NCI-H2081 (cell line): Measurements from ENCODE around the gene MACIR.
"Not testable (repeated sequence)": the region's sequence is repeated elsewhere in the genome, so short reads cannot be mapped to it uniquely, and the experiment has no call there.

Experiments used
- DNase-seq, 2 experiments: peaks; one replicate each; lab custom pipeline; 2025; lab: John Stamatoyannopoulos, UW

The MACIR gene, protein sequence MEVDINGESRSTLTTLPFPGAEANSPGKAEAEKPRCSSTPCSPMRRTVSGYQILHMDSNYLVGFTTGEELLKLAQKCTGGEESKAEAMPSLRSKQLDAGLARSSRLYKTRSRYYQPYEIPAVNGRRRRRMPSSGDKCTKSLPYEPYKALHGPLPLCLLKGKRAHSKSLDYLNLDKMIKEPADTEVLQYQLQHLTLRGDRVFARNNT

DNA sequence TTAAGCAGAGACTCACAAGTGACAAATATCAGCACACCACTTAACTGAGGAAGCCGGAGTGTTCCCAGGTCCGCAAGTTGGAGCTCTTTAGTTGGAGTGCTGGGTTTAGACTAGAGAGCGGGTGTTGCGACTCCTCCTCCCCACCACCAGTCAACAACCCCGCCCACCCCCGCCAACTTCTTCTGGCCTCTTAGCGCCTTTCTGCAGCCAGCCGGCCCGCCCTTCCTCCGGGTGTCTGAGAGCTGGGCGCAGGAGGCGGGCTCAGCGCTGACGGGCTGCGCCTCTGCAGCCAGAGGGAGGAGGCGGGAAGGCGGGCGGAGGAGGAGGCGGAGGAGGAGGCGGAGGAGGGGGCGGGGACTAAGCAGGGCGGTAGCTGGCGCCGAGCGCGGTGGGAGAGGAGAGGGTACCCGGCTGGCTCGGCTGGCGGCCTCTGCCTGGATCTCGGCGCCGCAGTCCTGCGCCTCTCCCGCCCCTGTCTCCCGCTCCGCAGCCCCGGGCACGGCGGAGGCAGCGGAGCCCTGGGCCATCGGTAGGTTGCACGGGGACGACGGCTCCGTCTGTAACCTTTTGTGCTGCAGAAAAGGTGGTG lies at the start of gene MACIR:
Gene MACIR, plus strand, starts transcription at position 396 of the 589 bp plus-strand sequence. CDS start 17,157 bp downstream, outside the sequence.
- DNase-seq = peak; percentile 89 to 90

- no peak for DNase-seq
Observed at GRCh38 chr5:103209065-103209464, 49.5 kb upstream of the MACIR start.

DNA sequence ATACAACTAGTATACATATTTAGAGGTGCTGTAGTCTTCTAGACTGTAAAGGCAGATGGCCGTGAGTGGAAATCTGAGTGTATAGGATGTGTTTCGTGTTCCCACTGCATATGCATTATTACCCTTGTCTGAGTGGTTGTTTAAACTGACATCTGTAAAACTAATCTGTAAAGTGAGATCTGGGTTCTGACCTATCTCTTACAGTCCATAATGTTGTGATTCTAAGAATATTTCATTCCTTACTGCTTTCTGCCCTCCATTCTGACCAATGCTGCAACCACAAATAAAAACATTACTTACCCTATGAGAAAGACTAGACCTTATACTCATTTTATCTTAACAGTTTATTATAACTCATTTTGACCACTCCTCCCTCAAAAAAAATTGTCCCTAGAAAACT lies 47.6 kb upstream of the MACIR start:
- no peak for DNase-seq

DNA sequence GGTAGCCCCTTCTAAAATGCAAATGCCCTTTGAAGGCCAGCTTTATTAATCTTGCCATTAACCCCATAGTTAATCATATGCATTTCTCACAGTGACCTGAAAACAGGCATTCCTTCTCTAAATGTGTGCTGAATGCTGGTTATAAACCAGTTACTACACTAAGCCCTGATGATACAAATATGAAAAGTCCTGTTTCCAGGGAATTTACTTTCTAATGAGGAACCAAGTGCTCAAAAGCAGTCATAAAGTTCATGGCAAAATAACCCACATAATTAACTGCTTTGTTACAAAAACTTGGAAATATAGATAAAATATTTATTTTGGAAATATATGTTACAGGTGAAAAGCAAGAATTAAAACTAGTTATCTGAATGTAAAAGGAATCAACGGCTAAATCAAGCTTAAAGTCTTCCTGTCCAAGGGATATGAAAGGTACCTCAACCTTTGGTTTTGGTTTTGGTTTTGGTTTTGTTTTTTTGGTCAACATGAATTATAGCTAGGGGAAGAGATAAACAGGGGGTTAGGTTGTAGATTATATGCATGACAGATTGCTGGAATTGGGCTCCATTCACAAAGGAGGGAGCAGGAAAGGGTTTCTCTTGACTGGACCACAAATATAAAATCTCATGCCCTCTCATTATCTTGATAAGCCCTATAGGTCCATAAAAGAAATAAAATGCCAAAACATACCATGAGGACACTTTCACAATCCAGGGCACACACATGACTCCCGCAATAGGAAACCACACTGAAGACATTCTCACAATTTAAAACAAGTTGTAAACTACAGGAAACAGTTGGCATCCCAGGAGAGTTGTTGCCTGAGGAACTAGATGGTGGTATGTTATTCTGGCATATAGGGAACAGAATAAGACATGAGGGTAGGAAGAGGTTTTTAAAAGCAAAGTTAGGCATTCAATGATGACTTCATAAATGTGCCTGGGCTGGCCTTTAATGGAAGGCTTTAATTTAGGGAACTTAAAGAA lies 46.7 kb upstream of the MACIR start:
- DNase-seq = no peak

GRCh38 chr5:103216137-103216536 lies 42.4 kb upstream of the MACIR start:
- DNase-seq = no peak

- no peak for DNase-seq
Observed at GRCh38 chr5:103216697-103217096, 41.9 kb upstream of the MACIR start.

GRCh38 chr5:103217101-103217500 lies 41.5 kb upstream of the MACIR start:
- DNase-seq = no peak

DNA sequence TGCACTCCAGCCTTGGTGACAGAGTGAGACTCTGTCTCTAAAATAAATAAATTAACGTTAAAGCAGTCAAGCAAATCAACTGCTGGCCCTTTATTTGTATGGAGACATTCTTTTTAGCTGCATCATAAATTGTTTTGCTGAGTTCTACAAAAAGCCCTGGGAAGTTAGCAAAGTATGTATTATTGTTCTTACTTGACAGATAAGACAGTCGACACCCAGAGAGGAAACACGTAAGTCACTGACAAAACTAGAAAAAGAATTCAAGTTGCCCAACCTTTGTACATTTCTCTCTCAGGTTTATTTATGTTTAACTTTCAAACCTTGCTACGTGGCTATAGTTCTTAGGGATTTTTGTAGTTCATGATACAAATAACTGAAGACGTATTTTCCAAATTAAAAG lies 40.4 kb upstream of the MACIR start:
- no peak for DNase-seq

- DNase-seq = not testable (repeated sequence)
Observed at GRCh38 chr5:103219074-103219473, 39.5 kb upstream of the MACIR start.

DNA sequence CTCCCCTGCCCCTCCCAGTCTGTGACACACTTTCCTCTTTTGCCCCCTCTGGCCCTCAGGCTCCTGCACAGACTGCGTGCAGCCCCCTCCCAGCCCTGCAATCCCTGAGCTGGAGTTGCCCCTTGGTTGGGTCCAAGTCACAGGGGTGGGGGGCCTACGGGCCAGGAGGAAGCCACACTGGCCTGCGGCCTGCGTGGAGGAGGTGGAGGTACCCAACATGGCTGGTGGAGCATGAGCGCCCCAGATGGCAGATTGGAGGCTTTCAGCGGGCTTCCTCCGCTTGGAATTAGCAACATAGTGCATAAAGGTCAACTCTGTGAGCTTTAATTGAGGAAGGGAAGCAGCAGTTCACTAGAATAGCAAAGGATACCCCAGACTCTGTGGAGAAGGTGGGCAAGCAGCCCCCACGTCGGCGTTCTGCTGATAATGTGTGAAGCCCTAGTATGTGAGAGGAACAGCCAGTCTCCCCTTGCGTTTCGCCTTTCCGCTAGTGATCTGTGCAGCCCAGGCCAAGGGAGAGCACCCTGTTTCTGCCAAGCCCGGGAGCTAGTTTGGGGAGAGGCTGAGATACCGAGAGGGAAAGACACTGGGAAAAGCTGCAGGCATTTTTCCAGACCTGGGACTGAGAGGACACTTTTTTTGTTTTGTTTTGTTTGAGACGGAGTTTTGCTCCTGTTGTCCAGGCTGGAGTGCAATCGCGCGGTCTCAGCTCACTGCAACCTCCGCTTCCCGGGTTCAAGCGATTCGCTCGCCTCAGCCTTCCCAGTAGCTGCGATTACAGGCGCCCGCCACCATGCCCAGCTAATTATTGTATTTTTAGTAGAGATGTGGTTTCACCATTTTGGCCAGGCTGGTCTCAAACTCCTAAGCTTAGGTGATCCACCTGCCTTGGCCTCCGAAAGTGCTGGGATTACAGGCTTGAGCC lies 35.3 kb upstream of the MACIR start:
- DNase-seq = no peak

GRCh38 chr5:103224118-103224893 lies 34.3 kb upstream of the MACIR start:
- DNase-seq = peak; percentile 11 to 45

DNA sequence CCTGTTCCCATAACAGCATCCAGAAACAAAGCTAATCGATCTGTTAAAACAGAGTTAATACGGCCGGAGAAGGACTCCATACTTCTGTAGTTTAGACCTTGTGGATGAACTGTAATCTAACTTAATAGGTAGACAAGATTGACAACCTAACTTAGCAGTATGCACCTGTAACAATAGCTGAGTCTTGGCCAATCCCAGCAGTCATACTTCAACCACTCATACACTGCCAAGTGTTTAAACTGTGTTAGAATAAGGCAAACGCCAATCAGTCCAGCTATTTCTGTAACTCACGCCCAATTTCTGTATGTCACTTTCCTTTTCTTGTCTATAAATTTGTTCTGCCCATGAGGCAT lies 33.7 kb upstream of the MACIR start:
- DNase-seq = no peak

- DNase-seq = no peak
Observed at GRCh38 chr5:103228061-103228460, 30.5 kb upstream of the MACIR start.

DNA sequence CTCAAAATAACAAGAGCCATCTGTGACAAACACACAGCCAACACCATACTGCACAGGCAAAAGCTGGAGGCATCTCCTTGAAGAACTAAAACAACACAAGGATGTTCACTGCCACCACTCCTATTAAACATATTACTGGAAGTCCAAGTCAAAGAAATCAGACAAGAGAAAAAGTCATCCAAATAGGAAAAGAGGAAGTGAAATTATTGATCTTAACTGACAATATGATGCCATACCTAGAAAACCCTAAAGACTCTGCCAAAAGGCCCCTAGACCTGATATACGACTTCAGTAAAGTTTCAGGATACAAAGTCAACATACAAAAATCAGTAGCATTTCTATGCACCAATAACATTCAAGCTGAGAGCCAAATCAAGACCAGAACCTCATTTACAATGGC lies 30.0 kb upstream of the MACIR start:
- DNase-seq = no peak

GRCh38 chr5:103232393-103232999 lies 26.1 kb upstream of the MACIR start:
- peak; percentile 5 to 22 for DNase-seq

GRCh38 chr5:103234239-103234975 lies 24.2 kb upstream of the MACIR start:
- DNase-seq = no peak

- DNase-seq = no peak
Observed at GRCh38 chr5:103235891-103236290, 22.7 kb upstream of the MACIR start.

- no peak for DNase-seq
Observed at GRCh38 chr5:103237778-103238177, 20.8 kb upstream of the MACIR start.

DNA sequence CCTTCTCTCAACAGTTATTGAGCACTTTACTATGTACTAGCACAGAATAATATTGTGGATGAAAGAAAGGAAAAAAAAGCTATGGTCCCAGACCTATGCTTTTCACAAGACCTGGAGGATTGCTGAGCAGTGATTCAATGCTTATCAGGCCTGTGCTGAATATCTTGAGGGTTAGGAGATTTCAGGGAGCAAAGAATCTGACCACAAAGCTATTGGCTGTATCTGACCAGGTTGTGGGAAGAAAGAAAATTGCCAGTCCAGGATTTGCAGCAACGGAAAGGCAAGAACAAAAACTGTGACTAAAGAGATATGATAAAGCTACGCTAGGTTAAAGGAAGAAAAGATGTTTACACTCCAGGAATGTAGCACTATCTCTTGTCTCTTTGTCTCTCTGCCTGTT lies 14.9 kb upstream of the MACIR start:
- no peak for DNase-seq

GRCh38 chr5:103244398-103244797 lies 14.2 kb upstream of the MACIR start:
- DNase-seq = no peak
